GM12878 (cell line): ENCODE data around the gene OR2G2. TPM values are rescaled to one million over a fixed set of nuclear protein-coding genes. Genes with fewer than 3 reads are reported as not detected.

Experiments used
- BMI1 ChIP-seq: fragments of 450-650 bp; IDR thresholded peaks from 2 replicates; pipeline ENCODE4 v1.6.1; 2016; ENCODE audit warnings: mild to moderate bottlenecking, moderate library complexity, borderline replicate concordance
- CEBPB ChIP-seq, 2 experiments: fragments of 150-350 bp in 1 of 2; IDR thresholded peaks; 2 replicates each; pipeline ENCODE4 v1.6.1; 2012 to 2014; ENCODE audit warnings: low read depth in 2 of 2, low read length in 2 of 2, borderline replicate concordance in 1 of 2, inconsistent platforms in 1 of 2
- CREM ChIP-seq: IDR thresholded peaks from 2 replicates; pipeline ENCODE4 v1.6.1; 2014; ENCODE audit warnings: antibody characterized with exemption, low read depth
- RELB ChIP-seq: fragments of 450-650 bp; IDR thresholded peaks from 2 replicates; pipeline ENCODE4 v1.6.1; 2017; ENCODE audit warnings: low read depth, mild to moderate bottlenecking, moderate library complexity
- ZBTB11 ChIP-seq: fragments of 450-650 bp; formaldehyde crosslinking; IDR thresholded peaks from 2 replicates; pipeline ENCODE4 v1.5.0; 2022; ENCODE audit warnings: mild to moderate bottlenecking, missing genetic modification characterization
- ZNF384 ChIP-seq: IDR thresholded peaks from 2 replicates; pipeline ENCODE4 v1.6.1; 2012; ENCODE audit warnings: low read depth, mild to moderate bottlenecking, low read length, improper control_type of control experiment, borderline replicate concordance
- polyA plus RNA-seq, 11 experiments: library from polyadenylated mRNA; depleted of rRNA in 4 of 11; unstranded in 6 of 11; stranded (reverse) in 5 of 11; fragments of >200 nt; fragmentation: Nextera tagmentation in 4 of 11; fragmentation: Illumina TruSeq in 1 of 11; extraction: Ambion mirVana in 4 of 11; extraction: Trizol in 1 of 11; gene quantifications; 1 replicate in 1 of 11; 2 replicates in 10 of 11; pipeline versions ENCODE4 v1.2.1 to v1.2.3, GENCODE V29; 2011 to 2016; ENCODE audit warnings: inconsistent platforms in 2 of 11, missing spikeins in 2 of 11, low read depth in 1 of 11
- total RNA-seq, 4 experiments: library from RNA; depleted of rRNA in 3 of 4; stranded (reverse); fragments of >200 nt in 3 of 4; fragmentation: Illumina TruSeq in 1 of 4; extraction: Trizol in 1 of 4; gene quantifications; 2 replicates each; pipeline versions ENCODE4 v1.2.1 to v1.2.3, GENCODE V29; 2013 to 2021
- TF ChIP-seq, protein P1 (sequence below): fragments of 150-350 bp; IDR thresholded peaks from 2 replicates; pipeline ENCODE4 v1.6.1; 2016; ENCODE audit warnings: low read depth, low read length
- TF ChIP-seq, protein P2 (sequence below): fragments of 450-650 bp; IDR thresholded peaks from 2 replicates; pipeline ENCODE4 v1.6.1; 2017; ENCODE audit warnings: borderline replicate concordance

OR2G2 gene
- total and polyA plus RNA-seq, 10 of the 15 experiments (the other 5 are each of a cell fraction or from before 2014, with no cell fraction given): not detected

DNA sequence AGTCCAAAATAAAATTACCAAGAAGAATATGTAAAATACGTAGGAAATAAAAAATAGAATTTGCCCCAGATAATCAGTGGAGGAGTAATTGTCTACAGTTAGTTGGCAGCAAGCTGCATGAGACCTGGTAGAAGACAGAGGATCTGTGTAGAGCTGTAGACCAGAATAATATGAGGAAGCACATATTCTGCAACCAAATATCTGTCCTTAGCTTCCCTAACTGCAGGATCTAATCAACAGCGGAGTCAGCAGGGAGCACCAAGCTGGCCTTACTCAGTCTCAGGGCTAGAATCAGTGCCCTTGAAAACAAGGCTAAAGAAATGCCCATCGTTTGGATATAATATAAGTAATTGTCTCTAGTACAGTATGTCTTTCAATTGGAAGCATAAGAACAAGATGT lies 45.3 kb upstream of the OR2G2 start (continued):
- TF ChIP-seq ZNF384: no peak
- TF ChIP-seq, protein P1, sequence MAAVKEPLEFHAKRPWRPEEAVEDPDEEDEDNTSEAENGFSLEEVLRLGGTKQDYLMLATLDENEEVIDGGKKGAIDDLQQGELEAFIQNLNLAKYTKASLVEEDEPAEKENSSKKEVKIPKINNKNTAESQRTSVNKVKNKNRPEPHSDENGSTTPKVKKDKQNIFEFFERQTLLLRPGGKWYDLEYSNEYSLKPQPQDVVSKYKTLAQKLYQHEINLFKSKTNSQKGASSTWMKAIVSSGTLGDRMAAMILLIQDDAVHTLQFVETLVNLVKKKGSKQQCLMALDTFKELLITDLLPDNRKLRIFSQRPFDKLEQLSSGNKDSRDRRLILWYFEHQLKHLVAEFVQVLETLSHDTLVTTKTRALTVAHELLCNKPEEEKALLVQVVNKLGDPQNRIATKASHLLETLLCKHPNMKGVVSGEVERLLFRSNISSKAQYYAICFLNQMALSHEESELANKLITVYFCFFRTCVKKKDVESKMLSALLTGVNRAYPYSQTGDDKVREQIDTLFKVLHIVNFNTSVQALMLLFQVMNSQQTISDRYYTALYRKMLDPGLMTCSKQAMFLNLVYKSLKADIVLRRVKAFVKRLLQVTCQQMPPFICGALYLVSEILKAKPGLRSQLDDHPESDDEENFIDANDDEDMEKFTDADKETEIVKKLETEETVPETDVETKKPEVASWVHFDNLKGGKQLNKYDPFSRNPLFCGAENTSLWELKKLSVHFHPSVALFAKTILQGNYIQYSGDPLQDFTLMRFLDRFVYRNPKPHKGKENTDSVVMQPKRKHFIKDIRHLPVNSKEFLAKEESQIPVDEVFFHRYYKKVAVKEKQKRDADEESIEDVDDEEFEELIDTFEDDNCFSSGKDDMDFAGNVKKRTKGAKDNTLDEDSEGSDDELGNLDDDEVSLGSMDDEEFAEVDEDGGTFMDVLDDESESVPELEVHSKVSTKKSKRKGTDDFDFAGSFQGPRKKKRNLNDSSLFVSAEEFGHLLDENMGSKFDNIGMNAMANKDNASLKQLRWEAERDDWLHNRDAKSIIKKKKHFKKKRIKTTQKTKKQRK: no peak
- no peak for TF ChIP-seq BMI1
- TF ChIP-seq CREM: no peak
- no peak for TF ChIP-seq ZBTB11
- TF ChIP-seq, protein P2, sequence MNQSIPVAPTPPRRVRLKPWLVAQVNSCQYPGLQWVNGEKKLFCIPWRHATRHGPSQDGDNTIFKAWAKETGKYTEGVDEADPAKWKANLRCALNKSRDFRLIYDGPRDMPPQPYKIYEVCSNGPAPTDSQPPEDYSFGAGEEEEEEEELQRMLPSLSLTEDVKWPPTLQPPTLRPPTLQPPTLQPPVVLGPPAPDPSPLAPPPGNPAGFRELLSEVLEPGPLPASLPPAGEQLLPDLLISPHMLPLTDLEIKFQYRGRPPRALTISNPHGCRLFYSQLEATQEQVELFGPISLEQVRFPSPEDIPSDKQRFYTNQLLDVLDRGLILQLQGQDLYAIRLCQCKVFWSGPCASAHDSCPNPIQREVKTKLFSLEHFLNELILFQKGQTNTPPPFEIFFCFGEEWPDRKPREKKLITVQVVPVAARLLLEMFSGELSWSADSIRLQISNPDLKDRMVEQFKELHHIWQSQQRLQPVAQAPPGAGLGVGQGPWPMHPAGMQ: no peak
- TF ChIP-seq CEBPB (IDR thresholded peaks at IDR 0.05; ENCODE audit: borderline replicate concordance in 1 of 2, low read depth in 2 of 2, low read length in 2 of 2): no peak
- no peak for TF ChIP-seq RELB
